ENCODE data around the gene MVK. TPM values are rescaled to one million over a fixed set of nuclear protein-coding genes. Genes with fewer than 3 reads are reported as not detected.

The MVK gene
- polyA plus RNA-seq, 1 donor (not counting 4 experiments of a cell fraction or from before 2014, with no cell fraction given): 26.7 TPM

DNA sequence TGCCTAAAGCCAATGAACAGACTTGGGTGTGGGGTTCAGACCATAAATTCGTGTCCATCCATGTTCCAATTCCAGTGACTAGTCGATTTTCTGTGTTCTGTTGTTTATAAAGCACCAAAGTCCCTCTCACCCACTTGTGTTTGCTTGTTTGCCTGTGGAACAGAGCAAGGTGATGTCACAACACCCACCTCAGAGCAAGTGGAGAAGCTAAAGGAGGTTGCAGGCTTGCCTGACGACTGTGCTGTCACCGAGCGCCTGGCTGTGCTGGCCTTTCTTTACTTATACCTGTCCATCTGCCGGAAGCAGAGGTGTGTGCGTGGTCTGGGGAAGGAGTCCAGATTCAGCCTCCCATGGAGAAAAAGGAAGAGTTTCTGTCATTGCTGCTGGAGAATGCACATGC is 6.0 kb downstream of the MVK start:
- Histone ChIP-seq H3K9ac (ENCODE audit: control insufficient read depth, extremely low read depth, insufficient read depth, low read length) (no peak overlapping the region), H3K4me2 (ENCODE audit: control insufficient read depth, extremely low read depth, insufficient read depth, low read depth, low read length) (no peak overlapping the region), H3K27me3 (ENCODE audit: control insufficient read depth, extremely low read depth, insufficient read depth, low read length) (no peaks in the 10 kb centered on the region), H3K9me1 (ENCODE audit: control insufficient read depth, extremely low read depth, insufficient read depth, low read length) (peaks cover 5% of the 10 kb centered on the region), H4K20me1 (ENCODE audit: control insufficient read depth, extremely low read depth, insufficient read depth, low read length) (peaks cover 10% of the 10 kb centered on the region), H3K27ac (ENCODE audit: control insufficient read depth, insufficient read depth, low read length) (no peak overlapping the region), H3K4me1 (ENCODE audit: control insufficient read depth, extremely low read depth, insufficient read depth, low read length) (peaks cover 22% of the 10 kb centered on the region), H3K36me3 (ENCODE audit: control insufficient read depth in 2 of 2, extremely low read depth in 1 of 2, insufficient read depth in 2 of 2, low read length in 2 of 2) (peaks cover 30 to 41% of the 10 kb centered on the region in 2 experiments), H3K79me2 (ENCODE audit: control insufficient read depth, insufficient read depth, low read length) (peaks cover 14% of the 10 kb centered on the region), H3K4me3 (ENCODE audit: control insufficient read depth in 2 of 3, extremely low read depth in 1 of 3, insufficient read depth in 2 of 3, low read depth in 1 of 3, low read length in 3 of 3) (no peak overlapping the region), H2AFZ (ENCODE audit: control insufficient read depth, low read length) (no peak overlapping the region), H3K9me3 (ENCODE audit: control insufficient read depth, low read depth, low read length) (no peaks in the 10 kb centered on the region)
- dilution Hi-C loops (cut with MboI; ENCODE audit: extremely low pct_ligation_motif_present, low sequenced_read_pairs): no loop called here
- TF ChIP-seq, protein P1, sequence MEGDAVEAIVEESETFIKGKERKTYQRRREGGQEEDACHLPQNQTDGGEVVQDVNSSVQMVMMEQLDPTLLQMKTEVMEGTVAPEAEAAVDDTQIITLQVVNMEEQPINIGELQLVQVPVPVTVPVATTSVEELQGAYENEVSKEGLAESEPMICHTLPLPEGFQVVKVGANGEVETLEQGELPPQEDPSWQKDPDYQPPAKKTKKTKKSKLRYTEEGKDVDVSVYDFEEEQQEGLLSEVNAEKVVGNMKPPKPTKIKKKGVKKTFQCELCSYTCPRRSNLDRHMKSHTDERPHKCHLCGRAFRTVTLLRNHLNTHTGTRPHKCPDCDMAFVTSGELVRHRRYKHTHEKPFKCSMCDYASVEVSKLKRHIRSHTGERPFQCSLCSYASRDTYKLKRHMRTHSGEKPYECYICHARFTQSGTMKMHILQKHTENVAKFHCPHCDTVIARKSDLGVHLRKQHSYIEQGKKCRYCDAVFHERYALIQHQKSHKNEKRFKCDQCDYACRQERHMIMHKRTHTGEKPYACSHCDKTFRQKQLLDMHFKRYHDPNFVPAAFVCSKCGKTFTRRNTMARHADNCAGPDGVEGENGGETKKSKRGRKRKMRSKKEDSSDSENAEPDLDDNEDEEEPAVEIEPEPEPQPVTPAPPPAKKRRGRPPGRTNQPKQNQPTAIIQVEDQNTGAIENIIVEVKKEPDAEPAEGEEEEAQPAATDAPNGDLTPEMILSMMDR (optimal IDR thresholded peaks at IDR 0.05 in 1 of 3, IDR thresholded peaks at IDR 0.05 in 1 of 3, conservative IDR thresholded peaks at IDR 0.05 in 1 of 3; ENCODE audit: extremely low read depth in 1 of 3, insufficient read depth in 2 of 3, low read length in 3 of 3): no peak
- TF ChIP-seq EZH2 (IDR thresholded peaks at IDR 0.05; ENCODE audit: low read length): no peak
- DNase-seq (ENCODE audit: low read depth, low spot score) (no peak), FAIRE-seq (peak; percentile 29)

DNA sequence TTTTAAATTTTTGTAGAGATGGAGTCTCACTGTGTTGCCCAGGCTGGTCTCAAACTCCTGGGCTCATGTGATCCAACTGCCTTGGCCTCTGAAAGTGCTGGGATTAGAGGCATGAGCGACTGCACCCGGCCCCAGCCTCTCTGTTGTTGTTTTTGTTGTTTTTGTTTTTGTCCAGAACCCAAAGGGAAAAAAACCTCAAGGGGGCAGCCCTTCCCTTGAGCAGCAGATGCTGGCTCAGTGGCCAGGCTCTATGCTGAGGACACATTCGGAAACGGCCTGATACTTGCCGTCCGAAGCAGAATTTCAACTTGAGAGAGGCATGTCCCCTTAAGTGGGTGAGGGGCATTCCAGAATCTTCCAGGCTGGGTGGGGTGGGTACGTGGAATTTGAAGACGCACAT is 6.7 kb downstream of the MVK start:
- dilution Hi-C loops (cut with MboI; ENCODE audit: extremely low pct_ligation_motif_present, low sequenced_read_pairs): no loop called here

More for the DNA sequence above, 6.7 kb downstream of the MVK start:
- Histone ChIP-seq H3K9me3 (ENCODE audit: control insufficient read depth, low read depth, low read length) (no peaks in the 10 kb centered on the region), H3K79me2 (ENCODE audit: control insufficient read depth, insufficient read depth, low read length) (peaks cover 9% of the 10 kb centered on the region), H3K27me3 (ENCODE audit: control insufficient read depth, extremely low read depth, insufficient read depth, low read length) (no peaks in the 10 kb centered on the region), H3K36me3 (ENCODE audit: control insufficient read depth in 2 of 2, extremely low read depth in 1 of 2, insufficient read depth in 2 of 2, low read length in 2 of 2) (peaks cover 27 to 41% of the 10 kb centered on the region in 2 experiments), H3K9ac (ENCODE audit: control insufficient read depth, extremely low read depth, insufficient read depth, low read length) (no peak overlapping the region), H3K4me3 (ENCODE audit: control insufficient read depth in 2 of 3, extremely low read depth in 1 of 3, insufficient read depth in 2 of 3, low read depth in 1 of 3, low read length in 3 of 3) (no peak overlapping the region), H2AFZ (ENCODE audit: control insufficient read depth, low read length) (no peak overlapping the region), H4K20me1 (ENCODE audit: control insufficient read depth, extremely low read depth, insufficient read depth, low read length) (peaks cover 10% of the 10 kb centered on the region), H3K27ac (ENCODE audit: control insufficient read depth, insufficient read depth, low read length) (no peak overlapping the region), H3K9me1 (ENCODE audit: control insufficient read depth, extremely low read depth, insufficient read depth, low read length) (peaks cover 5% of the 10 kb centered on the region), H3K4me2 (ENCODE audit: control insufficient read depth, extremely low read depth, insufficient read depth, low read depth, low read length) (no peak overlapping the region), H3K4me1 (ENCODE audit: control insufficient read depth, extremely low read depth, insufficient read depth, low read length) (peaks cover 16% of the 10 kb centered on the region)
- FAIRE-seq (no peak), DNase-seq (ENCODE audit: low read depth, low spot score) (no peak)
- TF ChIP-seq EZH2 (IDR thresholded peaks at IDR 0.05; ENCODE audit: low read length): no peak
- TF ChIP-seq, protein P1 (optimal IDR thresholded peaks at IDR 0.05 in 1 of 3, IDR thresholded peaks at IDR 0.05 in 1 of 3, conservative IDR thresholded peaks at IDR 0.05 in 1 of 3; ENCODE audit: extremely low read depth in 1 of 3, insufficient read depth in 2 of 3, low read length in 3 of 3): no peak
